RWPE2 (cell line): ENCODE measurements around the gene KAT7.

Experiments
- ATAC-seq: fragments of 200-7000 bp; cut with Tn5 transposase; 3 replicates; pipeline ENCODE4 v1.9.1; 2021; ENCODE audit warnings: low read depth
- DNase-seq: peaks from one replicate; pipeline ENCODE4 v3.0.0-alpha.2; 2020; ENCODE audit warnings: low spot score
- H3K27ac ChIP-seq: fragments of 450-650 bp; 2 replicates; pipeline ENCODE4 v1.5.1; 2017; ENCODE audit warnings: mild to moderate bottlenecking; ENCODE audit not compliant: poor library complexity, severe bottlenecking
- H3K27me3 ChIP-seq: fragments of 250-450 bp; sonication (Bioruptor Pico); 2 replicates; pipeline ENCODE4 v1.5.1; 2021; ENCODE audit warnings: mild to moderate bottlenecking, moderate library complexity; ENCODE audit not compliant: insufficient read depth, poor library complexity, severe bottlenecking
- H3K36me3 ChIP-seq: fragments of 250-450 bp; sonication (Bioruptor Pico); 2 replicates; pipeline ENCODE4 v1.5.1; 2020; ENCODE audit warnings: low read depth, mild to moderate bottlenecking, moderate library complexity
- H3K4me1 ChIP-seq: fragments of 250-450 bp; sonication (Bioruptor Pico); 2 replicates; pipeline ENCODE4 v1.5.1; 2021; ENCODE audit warnings: mild to moderate bottlenecking, moderate library complexity; ENCODE audit not compliant: insufficient read depth, poor library complexity, severe bottlenecking
- H3K4me3 ChIP-seq: fragments of 250-450 bp; sonication (Bioruptor Pico); 2 replicates; pipeline ENCODE4 v1.5.1; 2021; ENCODE audit warnings: mild to moderate bottlenecking, moderate library complexity; ENCODE audit not compliant: severe bottlenecking
- H3K9me3 ChIP-seq: fragments of 250-450 bp; sonication (Bioruptor Pico); 2 replicates; pipeline ENCODE4 v1.5.1; 2021; ENCODE audit warnings: mild to moderate bottlenecking, moderate library complexity; ENCODE audit not compliant: severe bottlenecking
- CTCF ChIP-seq: fragments of 450-650 bp; IDR thresholded peaks from one replicate; pipeline ENCODE4 v1.5.1; 2017; ENCODE audit warnings: mild to moderate bottlenecking, moderate library complexity; ENCODE audit not compliant: poor library complexity, severe bottlenecking

Gene KAT7

GRCh38 chr17:49881054-49881402 lies 92.5 kb downstream of the KAT7 start:
- no peak overlapping the region for H3K4me3 ChIP-seq
- no peak for TF ChIP-seq CTCF
- ATAC-seq: no peak
- H3K9me3 ChIP-seq: no peaks in the 10 kb centered on the region
- no peaks in the 10 kb centered on the region for H3K36me3 ChIP-seq
- no peaks in the 10 kb centered on the region for H3K4me1 ChIP-seq
- no peaks in the 10 kb centered on the region for H3K27me3 ChIP-seq
- no peak overlapping the region for H3K27ac ChIP-seq
- DNase-seq: no peak

- no peaks in the 10 kb centered on the region for H3K9me3 ChIP-seq
- no peak for DNase-seq
- peaks cover 9% of the 10 kb centered on the region for H3K4me1 ChIP-seq
- no peak for TF ChIP-seq CTCF
- ATAC-seq: no peak
- H3K4me3 ChIP-seq: no peak overlapping the region
- H3K27ac ChIP-seq: no peak overlapping the region
- no peaks in the 10 kb centered on the region for H3K27me3 ChIP-seq
- H3K36me3 ChIP-seq: no peaks in the 10 kb centered on the region
Observed at GRCh38 chr17:49882434-49882833, 94.0 kb downstream of the KAT7 start.
